ENCODE results near the gene MYO1D.

The MYO1D gene

GRCh38 chr17:32697728-32698625 lies 178.9 kb downstream of the MYO1D start (continued):
- no peak for TF ChIP-seq TSHZ2 (CRISPR knock-in tag; IDR thresholded peaks at IDR 0.05)
- no peak for TF ChIP-seq ESRRG (CRISPR knock-in tag; IDR thresholded peaks at IDR 0.05)

GRCh38 chr17:32696426-32696825 lies 180.5 kb downstream of the MYO1D start:
- no peak for ATAC-seq
- TF ChIP-seq PPARA (CRISPR knock-in tag; IDR thresholded peaks at IDR 0.05; ENCODE audit: borderline replicate concordance) (no peak), CREB5 (CRISPR knock-in tag; IDR thresholded peaks at IDR 0.05; ENCODE audit: low read depth) (no peak)

GRCh38 chr17:32695864-32696263 lies 181.1 kb downstream of the MYO1D start:
- TF ChIP-seq ZNF8 (CRISPR knock-in tag; IDR thresholded peaks at IDR 0.05) (no peak), ZC3H10 (CRISPR knock-in tag; IDR thresholded peaks at IDR 0.05) (no peak), GLIS3 (CRISPR knock-in tag; IDR thresholded peaks at IDR 0.05) (no peak), PPARA (CRISPR knock-in tag; IDR thresholded peaks at IDR 0.05; ENCODE audit: borderline replicate concordance) (no peak), ESRRG (CRISPR knock-in tag; IDR thresholded peaks at IDR 0.05) (no peak), ISL1 (CRISPR knock-in tag; IDR thresholded peaks at IDR 0.05) (no peak), CSDC2 (CRISPR knock-in tag; IDR thresholded peaks at IDR 0.05) (no peak), ZFP30 (CRISPR knock-in tag; IDR thresholded peaks at IDR 0.05) (no peak), ZNF565 (CRISPR knock-in tag; conservative IDR thresholded peaks at IDR 0.05; ENCODE audit: low read depth) (no peak), ZFP3 (CRISPR knock-in tag; IDR thresholded peaks at IDR 0.05) (no peak), CREB5 (CRISPR knock-in tag; IDR thresholded peaks at IDR 0.05; ENCODE audit: low read depth) (no peak), SNAI2 (CRISPR knock-in tag; IDR thresholded peaks at IDR 0.05) (no peak), TOX (CRISPR knock-in tag; IDR thresholded peaks at IDR 0.05; ENCODE audit: borderline replicate concordance) (no peak), ZNF70 (CRISPR knock-in tag; IDR thresholded peaks at IDR 0.05) (no peak), TCF4 (CRISPR knock-in tag; IDR thresholded peaks at IDR 0.05; ENCODE audit: borderline replicate concordance) (no peak), OSR1 (CRISPR knock-in tag; IDR thresholded peaks at IDR 0.05) (no peak), POU6F1 (CRISPR knock-in tag; IDR thresholded peaks at IDR 0.05; ENCODE audit: borderline replicate concordance, low read depth) (no peak), TSHZ2 (CRISPR knock-in tag; IDR thresholded peaks at IDR 0.05) (no peak), ARNTL (CRISPR knock-in tag; IDR thresholded peaks at IDR 0.05; ENCODE audit: borderline replicate concordance, low read depth) (no peak), PATZ1 (CRISPR knock-in tag; IDR thresholded peaks at IDR 0.05; ENCODE audit: borderline replicate concordance) (no peak)
- ATAC-seq = no peak
